Natural killer cell (primary cell): ENCODE results near the gene SPPL3. TPM values are rescaled to one million over a fixed set of nuclear protein-coding genes. Genes with fewer than 3 reads are reported as not detected.
A peak's percentile ranks its signal among the peaks of the same experiment; 100 is the strongest.
"Not testable (repeated sequence)": the region's sequence is repeated elsewhere in the genome, so short reads cannot be mapped to it uniquely, and the experiment has no call there.

Experiments
- ATAC-seq, 3 donors: fragments of 150-1000 bp in 2 of 3; fragments of 200-7000 bp in 1 of 3; cut with Tn5 transposase; 1 replicate in 1 of 3; 2 replicates in 2 of 3; pipeline ENCODE4 v1.10.0; 2021; ENCODE audit warnings: mild to moderate bottlenecking in 2 of 3, moderate library complexity in 2 of 3
- DNase-seq, 2 donors: peaks; one replicate each; pipeline versions ENCODE4 v3.0.0 to v3.0.0-alpha.2; 2013 to 2021; ENCODE audit warnings: mixed read lengths in 1 of 2
- H3K27ac ChIP-seq: one replicate; pipeline ENCODE4 v1.5.1; 2013; ENCODE audit warnings: mild to moderate bottlenecking, low read length
- H3K27me3 ChIP-seq: one replicate; pipeline ENCODE4 v1.6.1; 2013; ENCODE audit warnings: low read length; ENCODE audit not compliant: control insufficient read depth, insufficient read depth
- H3K36me3 ChIP-seq: one replicate; pipeline ENCODE4 v1.6.1; 2013; ENCODE audit warnings: low read length; ENCODE audit not compliant: control insufficient read depth, insufficient read depth
- H3K4me1 ChIP-seq: one replicate; pipeline ENCODE4 v1.6.1; 2013; ENCODE audit warnings: low read length; ENCODE audit not compliant: control insufficient read depth, insufficient read depth
- H3K4me3 ChIP-seq: one replicate; pipeline ENCODE4 v1.5.1; 2013; ENCODE audit warnings: low read length
- H3K9me3 ChIP-seq: one replicate; pipeline ENCODE4 v1.6.1; 2013; ENCODE audit warnings: low read length; ENCODE audit not compliant: control insufficient read depth, insufficient read depth
- H3K27ac Mint-ChIP-seq, 2 donors: one replicate each; pipeline ENCODE4 v1.8.0; 2022; ENCODE audit warnings: mild to moderate bottlenecking in 2 of 2, mixed read lengths in 2 of 2, moderate library complexity in 1 of 2
- H3K27me3 Mint-ChIP-seq, 2 donors: one replicate each; pipeline ENCODE4 v1.8.0; 2022; ENCODE audit warnings: low read depth in 2 of 2, mixed read lengths in 2 of 2
- H3K36me3 Mint-ChIP-seq: one replicate; pipeline ENCODE4 v1.8.0; 2022; ENCODE audit warnings: mixed read lengths
- H3K4me1 Mint-ChIP-seq, 2 donors: one replicate each; pipeline ENCODE4 v1.8.0; 2022; ENCODE audit warnings: mixed read lengths in 2 of 2
- H3K4me3 Mint-ChIP-seq: one replicate; pipeline ENCODE4 v1.8.0; 2022; ENCODE audit warnings: mild to moderate bottlenecking, moderate library complexity, mixed read lengths
- H3K9me3 Mint-ChIP-seq, 2 donors: one replicate each; pipeline ENCODE4 v1.8.0; 2022; ENCODE audit warnings: mixed read lengths in 2 of 2
- CTCF ChIP-seq: fragments of 200-600 bp; IDR thresholded peaks from one replicate; pipeline ENCODE4 v1.8.0; 2022; ENCODE audit warnings: antibody characterized with exemption
- WGBS: methylation state at CpG from one replicate; pipeline ENCODE4 v1.1.7; 2013; ENCODE audit warnings: missing lambda C conversion rate; ENCODE audit not compliant: insufficient coverage; 5-methylcytosine and 5-hydroxymethylcytosine counted together
- intact Hi-C: fragments of 100-400 bp; cut with micrococcal nuclease; formaldehyde crosslinking; loops from one replicate; pipeline ENCODE4 v1.14.2; 2022
- total RNA-seq, 4 donors: library from RNA; stranded (reverse); fragments of 120-200 nt in 1 of 4; gene quantifications; one replicate each; pipeline versions ENCODE4 v1.2.3 to v1.2.4, GENCODE V29; 2013 to 2022

The SPPL3 gene
- total RNA-seq, 3 donors from 2014 or later (not counting 1 experiment from before 2014, with no cell fraction given) = 31.5 to 40.2 (median 39.9) TPM

GRCh38 chr12:120734210-120734609 is 169.9 kb downstream of the SPPL3 start:
- no peak for ATAC-seq
- Mint-ChIP-seq H3K4me3 (no peak overlapping the region), H3K27ac (no peak overlapping the region), H3K9me3 (no peaks in the 10 kb centered on the region), H3K27me3 (no peaks in the 10 kb centered on the region), H3K4me1 (peaks cover 0 to 9% of the 10 kb centered on the region in 2 donors), H3K36me3 (no peaks in the 10 kb centered on the region)
- peaks cover 9% of the 10 kb centered on the region for H3K36me3 ChIP-seq
- DNase-seq = no peak
- H3K4me3 ChIP-seq = no peak overlapping the region
- no peaks in the 10 kb centered on the region for H3K9me3 ChIP-seq
- intact Hi-C loops = no loop called here
- no peaks in the 10 kb centered on the region for H3K4me1 ChIP-seq
- 95% methylated on average over 10 of the region's 10 CpGs for WGBS
- no peak overlapping the region for H3K27ac ChIP-seq
- TF ChIP-seq CTCF = no peak
- H3K27me3 ChIP-seq = no peaks in the 10 kb centered on the region

- no peak overlapping the region for H3K4me3 ChIP-seq
- DNase-seq = no peak
- Mint-ChIP-seq H3K4me1 (peaks cover 0 to 9% of the 10 kb centered on the region in 2 donors), H3K27me3 (no peaks in the 10 kb centered on the region), H3K36me3 (no peaks in the 10 kb centered on the region), H3K4me3 (no peak overlapping the region), H3K9me3 (no peaks in the 10 kb centered on the region), H3K27ac (no peak overlapping the region)
- no peak overlapping the region for H3K27ac ChIP-seq
- ATAC-seq = no peak
- intact Hi-C loops = no loop called here
- H3K36me3 ChIP-seq = peaks cover 7% of the 10 kb centered on the region
- H3K4me1 ChIP-seq = no peaks in the 10 kb centered on the region
- no peak for TF ChIP-seq CTCF
- H3K9me3 ChIP-seq = no peaks in the 10 kb centered on the region
- no peaks in the 10 kb centered on the region for H3K27me3 ChIP-seq
- 88% methylated on average over 3 of the region's 3 CpGs for WGBS
Measured at GRCh38 chr12:120733574-120733973, 170.6 kb downstream of the SPPL3 start.

DNA sequence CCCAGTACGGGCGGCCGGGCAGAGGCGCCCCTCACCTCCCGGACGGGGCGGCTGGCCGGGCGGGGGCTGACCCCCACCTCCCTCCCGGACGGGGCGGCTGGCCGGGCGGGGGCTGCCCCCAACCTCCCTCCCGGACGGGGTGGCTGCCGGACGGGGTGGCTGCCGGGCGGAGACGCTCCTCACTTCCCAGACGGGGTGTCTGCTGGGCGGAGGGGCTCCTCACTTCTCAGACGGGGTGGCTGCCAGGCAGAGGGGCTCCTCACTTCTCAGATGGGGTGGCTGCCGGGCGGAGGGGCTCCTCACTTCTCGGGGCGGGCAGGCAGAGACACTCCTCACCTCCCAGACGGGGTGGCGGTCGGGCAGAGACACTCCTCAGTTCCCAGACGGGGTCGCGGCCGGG is 172.0 kb downstream of the SPPL3 start:
- H3K4me1 ChIP-seq = not testable (repeated sequence)
- 95% methylated on average over 28 of the region's 35 CpGs for WGBS

GRCh38 chr12:120726961-120727360 is 177.2 kb downstream of the SPPL3 start:
- Mint-ChIP-seq H3K4me1 (peaks cover 16 to 28% of the 10 kb centered on the region in 2 donors), H3K27me3 (no peaks in the 10 kb centered on the region), H3K36me3 (no peaks in the 10 kb centered on the region), H3K9me3 (no peaks in the 10 kb centered on the region), H3K4me3 (peak overlapping the region; percentile 91), H3K27ac (no peak overlapping the region)
- DNase-seq (no peak), ATAC-seq (no peak)
- Histone ChIP-seq H3K4me1 (peaks cover 15% of the 10 kb centered on the region), H3K4me3 (no peak overlapping the region), H3K27ac (no peak overlapping the region), H3K27me3 (no peaks in the 10 kb centered on the region), H3K9me3 (no peaks in the 10 kb centered on the region), H3K36me3 (peaks cover 12% of the 10 kb centered on the region)
- 97% methylated on average over 9 of the region's 9 CpGs for WGBS
- intact Hi-C loops = loop anchor here (5.0 kb wide), 1 partner anchor 145 kb away; the partner anchor contains the start of gene POP5
- no peak for TF ChIP-seq CTCF

More for the DNA sequence above, 172.0 kb downstream of the SPPL3 start:
- H3K36me3 ChIP-seq, DNase-seq, H3K4me3 Mint-ChIP-seq, intact Hi-C loops, H3K9me3 ChIP-seq, H3K4me3 ChIP-seq, H3K36me3 Mint-ChIP-seq, H3K27ac Mint-ChIP-seq, H3K27me3 ChIP-seq, ATAC-seq, H3K27ac ChIP-seq, H3K9me3 Mint-ChIP-seq, H3K27me3 Mint-ChIP-seq: not testable (repeated sequence)
- peaks cover 0 to 14% of the 10 kb centered on the region in 2 donors for H3K4me1 Mint-ChIP-seq
